Measurements from ENCODE around the gene HYCC2.

- no peak for TF ChIP-seq GATA2 (IDR thresholded peaks at IDR 0.05; ENCODE audit: low read depth, low read length)
- TF ChIP-seq GATA3 (IDR thresholded peaks at IDR 0.05; ENCODE audit: low read depth, low read length), result no peak
Observed at GRCh38 chr2:201046881-201047280, 24.6 kb downstream of the HYCC2 start.
